Activated T-cell treated with anti-CD3 and anti-CD28 coated beads, Interleukin-2, amount 50 U/mL, for 48 hours (primary cell): ENCODE results near the gene MAOA.
"Not testable (repeated sequence)": the region's sequence is repeated elsewhere in the genome, so short reads cannot be mapped to it uniquely, and the experiment has no call there.

ENCODE experiments used
- DNase-seq, 2 experiments: peaks; one replicate each; pipeline ENCODE4 v3.0.0-alpha.2; 2020

MAOA gene

GRCh38 chrX:43656005-43656494, at the start of gene MAOA:
MAOA (plus strand) TSS chrX:43656299; CDS start chrX:43656342, 43 bp downstream.
- peak; percentile 37 to 52 for DNase-seq

DNA sequence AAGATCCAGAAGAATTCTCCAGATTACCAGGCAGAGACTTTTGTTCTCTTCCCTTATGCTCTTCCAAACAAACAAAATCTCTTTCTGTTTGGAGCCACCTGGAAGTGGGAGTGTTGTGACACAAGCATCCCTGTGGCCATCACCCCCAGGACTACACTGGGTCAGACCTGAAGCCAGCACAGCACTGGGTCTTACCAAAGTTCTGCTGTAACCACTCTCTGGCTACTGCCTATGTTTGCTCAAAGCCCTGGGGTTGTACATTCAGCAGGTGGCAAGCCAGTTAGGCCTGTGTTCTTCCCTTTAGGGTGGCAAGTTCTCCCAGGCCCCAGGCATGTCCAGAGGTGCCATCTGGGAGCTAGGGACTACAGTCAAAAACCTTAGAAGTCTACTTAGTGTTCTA, 43.7 kb upstream of the MAOA start:
- DNase-seq: no peak

DNA sequence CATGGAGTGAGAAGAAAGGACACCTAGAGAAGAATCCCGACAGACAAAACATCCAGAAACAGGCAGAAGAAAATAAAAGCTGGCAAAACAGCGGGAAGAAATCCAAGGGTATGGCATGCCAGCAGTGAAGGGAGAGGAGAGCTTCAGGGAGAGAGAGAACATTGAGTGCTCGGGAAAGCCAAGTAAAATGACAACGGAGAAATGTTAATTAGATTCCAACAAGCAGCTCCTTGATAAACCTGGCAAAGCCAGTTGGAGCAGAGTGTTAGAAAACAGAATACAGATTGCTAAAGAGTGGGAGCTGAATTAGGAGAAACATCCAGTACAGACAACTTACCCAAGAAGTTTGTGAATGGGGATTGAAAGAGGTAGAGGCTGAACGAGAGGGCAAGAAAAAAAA, 40.4 kb upstream of the MAOA start:
- DNase-seq: no peak

- DNase-seq: no peak
Measured at GRCh38 chrX:43618366-43619205, 37.5 kb upstream of the MAOA start.

DNA sequence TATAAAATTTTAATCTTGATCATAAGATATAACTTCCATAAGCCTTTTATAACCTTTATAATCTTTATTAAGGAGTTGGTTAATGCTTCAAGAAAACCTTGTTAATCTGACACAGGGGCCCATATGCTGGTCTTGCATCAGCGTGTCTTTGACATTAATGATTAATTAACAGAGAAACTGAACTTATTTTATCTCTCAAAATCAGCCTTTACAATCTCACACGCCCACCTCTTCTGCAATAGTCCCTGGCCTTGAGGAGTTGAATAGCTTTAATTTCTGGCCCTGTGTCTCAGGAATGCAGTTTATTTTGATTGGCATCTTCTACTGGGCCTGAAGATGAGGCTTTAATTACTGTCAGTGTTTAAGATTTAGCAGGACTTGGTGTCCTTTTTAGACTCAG, 36.2 kb upstream of the MAOA start:
- DNase-seq: not testable (repeated sequence)

DNA sequence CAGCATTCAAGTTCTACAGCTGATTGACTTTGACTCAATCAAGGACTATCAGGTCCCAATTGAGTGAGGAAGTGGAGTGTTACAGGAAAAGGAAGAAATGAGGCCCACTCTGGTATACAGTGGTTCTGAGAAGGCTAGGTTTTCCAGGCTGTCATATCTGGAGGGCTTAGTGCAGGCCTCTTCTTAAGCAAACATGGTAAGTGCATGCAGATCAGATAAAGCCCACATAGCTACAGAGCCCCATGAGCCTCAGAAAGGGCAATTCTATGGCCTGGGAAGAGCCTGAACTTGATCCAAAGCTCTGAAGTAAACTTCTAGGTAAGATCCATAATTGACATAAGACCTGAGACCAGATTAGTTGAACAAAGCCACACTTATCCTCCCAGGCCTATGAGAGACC, 29.0 kb upstream of the MAOA start:
- no peak for DNase-seq

GRCh38 chrX:43627669-43628068, 28.4 kb upstream of the MAOA start:
- DNase-seq: no peak

- no peak for DNase-seq
Measured at GRCh38 chrX:43629229-43629628, 26.9 kb upstream of the MAOA start.

GRCh38 chrX:43631841-43632240, 24.3 kb upstream of the MAOA start:
- no peak for DNase-seq

DNA sequence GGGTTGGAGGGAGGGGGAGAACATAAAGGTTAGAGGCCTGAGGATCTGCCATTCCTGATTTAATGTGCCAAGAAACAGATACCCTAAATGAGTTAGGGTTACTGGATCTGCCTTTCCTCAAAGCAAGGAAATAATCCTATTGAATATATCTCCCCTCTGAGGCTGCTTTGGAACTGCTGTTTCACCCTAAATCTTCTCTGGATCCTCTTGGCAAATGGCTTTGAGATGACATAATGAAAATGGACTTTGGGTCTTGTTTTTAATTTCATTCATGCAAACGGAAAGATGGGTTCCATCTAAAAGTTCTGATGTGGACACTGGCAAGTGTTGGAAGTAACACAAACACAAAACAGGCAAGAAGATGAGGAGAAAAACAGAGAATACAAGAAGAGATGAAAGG, 23.0 kb upstream of the MAOA start:
- no peak for DNase-seq

DNA sequence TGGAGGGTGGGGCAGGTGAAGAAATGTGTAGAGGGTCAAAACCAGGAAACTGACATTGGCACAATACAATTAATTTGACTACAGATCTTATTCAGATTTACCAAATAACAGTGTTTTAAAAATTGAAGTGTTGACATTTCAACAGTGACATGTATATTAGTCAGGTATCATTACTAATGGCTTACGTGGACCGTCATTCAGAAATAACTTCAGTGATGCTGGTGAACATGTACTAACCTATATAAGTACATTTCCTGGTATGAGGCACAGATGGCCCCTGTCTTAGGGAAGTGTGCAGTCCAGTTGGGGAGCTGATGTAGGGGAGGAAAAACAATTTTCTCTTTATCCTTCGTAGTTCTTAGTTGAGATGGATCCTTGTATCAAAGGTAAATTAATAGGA, 22.3 kb upstream of the MAOA start:
- DNase-seq: no peak

DNA sequence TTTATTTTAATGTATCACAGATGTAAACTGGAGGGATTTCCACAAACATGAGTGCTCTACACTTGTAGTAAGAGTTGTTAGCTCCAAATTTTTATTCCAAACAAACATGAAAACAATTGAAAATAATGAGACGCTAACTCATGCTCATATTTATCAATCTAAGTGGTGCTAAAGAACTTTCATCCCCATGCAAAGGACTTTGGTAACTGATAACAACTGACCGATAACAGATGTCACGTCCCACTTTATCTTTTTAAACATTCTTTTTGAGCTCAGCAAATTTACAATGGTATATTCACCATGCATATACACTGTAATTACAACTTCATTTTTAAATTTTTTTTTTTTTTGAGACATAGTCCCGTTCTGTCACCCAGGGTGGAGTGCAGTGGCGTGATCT, 15.6 kb upstream of the MAOA start:
- DNase-seq: no peak

- DNase-seq: no peak
Measured at GRCh38 chrX:43641691-43642090, 14.4 kb upstream of the MAOA start.

GRCh38 chrX:43643201-43643600, 12.9 kb upstream of the MAOA start:
- no peak for DNase-seq

DNA sequence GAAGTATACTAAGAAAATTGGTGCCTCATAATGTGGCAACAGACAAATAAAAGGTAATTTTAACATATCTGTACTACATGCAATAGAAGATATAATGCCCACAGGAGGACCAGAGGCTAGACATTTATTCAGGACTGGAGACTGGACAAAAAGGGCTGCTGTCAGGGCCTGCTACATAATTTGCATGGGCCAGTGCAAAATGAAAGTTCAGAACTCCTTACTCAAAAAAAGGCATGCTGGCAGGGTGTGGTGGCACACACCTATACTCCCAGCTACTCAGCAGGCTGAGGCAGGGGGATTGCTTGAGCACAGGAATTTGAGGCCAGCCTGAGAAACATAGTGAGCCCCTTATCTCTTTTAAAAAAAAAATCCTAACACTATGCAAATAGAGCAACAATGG, 12.4 kb upstream of the MAOA start:
- no peak for DNase-seq

DNA sequence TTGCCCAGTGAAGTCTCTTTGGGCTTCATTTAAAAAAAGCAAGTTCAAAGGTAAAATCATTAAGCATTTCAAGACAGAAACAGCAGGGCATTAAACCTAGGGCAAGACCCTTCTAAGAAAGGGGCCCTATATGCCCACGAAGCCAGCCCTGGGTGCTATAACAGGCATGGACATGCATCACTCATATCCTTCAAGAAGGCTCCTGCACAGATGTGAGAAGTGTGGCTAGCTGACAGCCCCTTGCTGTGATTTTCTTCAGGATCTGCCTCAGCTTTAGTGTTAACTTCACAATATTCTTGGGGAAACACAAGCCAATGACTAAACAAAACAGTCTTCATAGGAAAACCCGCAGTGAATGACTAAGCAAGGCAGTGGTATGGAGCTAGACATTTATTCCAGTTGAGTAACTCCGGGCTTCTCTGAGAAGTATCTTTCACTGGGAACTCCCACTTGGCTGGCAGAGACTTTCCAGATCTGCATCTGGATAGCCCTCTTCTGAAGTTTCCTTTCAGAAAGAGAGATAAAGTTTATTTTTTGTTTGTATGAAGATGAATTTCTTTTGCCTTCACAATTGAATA, 11.9 kb upstream of the MAOA start:
- DNase-seq: no peak

GRCh38 chrX:43646800-43647199, 9.3 kb upstream of the MAOA start:
- no peak for DNase-seq

DNA sequence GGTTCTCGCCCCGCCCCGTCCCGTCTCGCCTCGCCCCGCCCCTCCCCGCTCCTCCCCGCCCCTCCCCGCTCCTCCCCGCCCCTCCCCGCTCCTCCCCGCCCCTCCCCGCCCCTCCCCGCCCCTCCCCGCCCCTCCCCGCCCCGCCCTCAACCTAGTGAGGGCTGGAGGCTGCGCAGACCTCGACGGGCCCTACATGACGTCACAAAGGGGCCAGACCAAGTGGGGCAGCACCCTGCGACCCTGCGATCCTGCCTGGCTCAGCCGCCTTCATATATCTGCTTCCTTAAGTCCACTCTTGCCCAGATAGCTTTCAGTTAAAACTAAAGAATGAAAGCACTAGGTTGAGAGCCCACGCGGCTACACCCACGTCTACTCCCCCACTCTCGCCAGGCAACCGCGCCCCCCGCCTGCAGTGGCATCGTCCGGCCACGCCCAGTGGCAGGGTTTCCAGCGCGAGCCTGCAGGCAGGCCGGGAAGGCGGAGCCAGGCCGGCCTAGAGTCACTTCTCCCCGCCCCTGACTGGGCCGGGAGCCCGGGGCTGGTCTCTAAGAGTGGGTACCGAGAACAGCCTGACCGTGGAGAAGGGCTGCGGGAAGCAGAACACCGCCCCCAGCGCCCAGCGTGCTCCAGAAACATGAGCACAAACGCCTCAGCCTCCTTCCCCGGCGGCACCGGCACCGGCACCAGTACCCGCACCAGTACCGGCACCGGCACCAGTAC, 1.5 kb upstream of the MAOA start:
- peak; percentile 86 to 88 for DNase-seq

- DNase-seq: peak; percentile 35 to 46
Measured at GRCh38 chrX:43655151-43656004, 721 bp upstream of the MAOA start.

GRCh38 chrX:43657671-43658070, 1.6 kb downstream of the MAOA start:
- DNase-seq: no peak

GRCh38 chrX:43661521-43662240, 5.6 kb downstream of the MAOA start:
- DNase-seq: no peak

- no peak for DNase-seq
Measured at GRCh38 chrX:43663173-43663572, 7.1 kb downstream of the MAOA start.
